Endothelial cell of umbilical vein (primary cell): ENCODE results near the gene UBE2F. TPM values are rescaled to one million over a fixed set of nuclear protein-coding genes. Genes with fewer than 3 reads are reported as not detected.

Source experiments
- BruUV-seq: library from RNA; stranded (reverse); fragments of 400-500 nt; replicated peaks from 2 replicates; lab custom pipeline; 2021; lab: Mats Ljungman, UMichigan
- CTCF ChIA-PET: fragments of 300-600, 350-600 bp; sonication (Branson Sonifier 250); formaldehyde crosslinking; loops from one replicate; lab custom pipeline; 2021; ENCODE audit warnings: antibody characterized with exemption, inconsistent platforms; lab: Charles Lee
- POLR2A ChIA-PET: fragments of 300-600, 350-600 bp; sonication (Branson Sonifier 250); formaldehyde crosslinking; loops from one replicate; lab custom pipeline; 2021; ENCODE audit warnings: antibody characterized with exemption, inconsistent platforms; lab: Charles Lee
- DNase-seq: peaks from one replicate; pipeline ENCODE4 v3.0.0-alpha.2; 2011; ENCODE audit warnings: low read depth, low spot score
- FAIRE-seq: peaks from 2 replicates; lab custom pipeline; 2011; peaks lifted over from hg19 to GRCh38; lab: Jason Lieb, UNC
- H2AFZ ChIP-seq: 2 replicates; pipeline ENCODE4 v1.6.0; 2012; ENCODE audit warnings: low read depth, low read length, control low read depth, inconsistent platforms
- H3K27ac ChIP-seq: 2 replicates; pipeline ENCODE4 v1.5.1; 2011; ENCODE audit warnings: low read depth, mild to moderate bottlenecking, control low read depth, low read length, moderate library complexity; ENCODE audit not compliant: insufficient read depth
- H3K27me3 ChIP-seq, 2 experiments: 2 replicates each; pipeline versions ENCODE4 v1.6.0 to v1.6.1; 2011; ENCODE audit warnings: low read length in 2 of 2, mixed read lengths in 1 of 2; ENCODE audit not compliant: control insufficient read depth in 2 of 2, insufficient read depth in 2 of 2
- H3K36me3 ChIP-seq, 2 experiments: 2 replicates in 1 of 2; 3 replicates in 1 of 2; pipeline ENCODE4 v1.5.1; 2011; ENCODE audit warnings: low read length in 2 of 2, mild to moderate bottlenecking in 1 of 2, moderate library complexity in 1 of 2; ENCODE audit not compliant: control insufficient read depth in 2 of 2, insufficient read depth in 2 of 2; ENCODE audit errors: extremely low read depth in 1 of 2
- H3K4me1 ChIP-seq: 3 replicates; pipeline ENCODE4 v1.5.1; 2011; ENCODE audit warnings: mild to moderate bottlenecking, low read length; ENCODE audit not compliant: control insufficient read depth, insufficient read depth; ENCODE audit errors: extremely low read depth
- H3K4me2 ChIP-seq: 2 replicates; pipeline ENCODE4 v1.6.1; 2011; ENCODE audit warnings: low read length, control low read depth, mixed read lengths; ENCODE audit not compliant: insufficient read depth
- H3K4me3 ChIP-seq, 3 experiments: fragments of 200-600 bp in 1 of 3; sonication (generic), shearing (Covaris generic) in 1 of 3; replicated peaks in 1 of 3; 2 replicates each; pipeline ENCODE4 v1.5.1; 2011 to 2016; ENCODE audit warnings: control low read depth in 3 of 3, low read length in 3 of 3, mild to moderate bottlenecking in 2 of 3, inconsistent platforms in 1 of 3, low read depth in 1 of 3, moderate library complexity in 1 of 3; ENCODE audit not compliant: insufficient read depth in 1 of 3
- H3K79me2 ChIP-seq: 2 replicates; pipeline ENCODE4 v1.6.0; 2012; ENCODE audit warnings: low read length, inconsistent platforms; ENCODE audit not compliant: control insufficient read depth, insufficient read depth
- H3K9ac ChIP-seq: replicated peaks from 2 replicates; pipeline ENCODE3; 2011; ENCODE audit warnings: low read length, control low read depth; ENCODE audit not compliant: insufficient read depth; ENCODE audit errors: extremely low read depth
- H3K9me1 ChIP-seq: replicated peaks from 3 replicates; pipeline ENCODE4 v1.6.0; 2011; ENCODE audit warnings: mild to moderate bottlenecking, low read length; ENCODE audit not compliant: control insufficient read depth, insufficient read depth; ENCODE audit errors: extremely low read depth
- H3K9me3 ChIP-seq: replicated peaks from 2 replicates; pipeline ENCODE4 v1.5.1; 2012; ENCODE audit warnings: low read length, inconsistent platforms; ENCODE audit not compliant: control insufficient read depth, insufficient read depth
- H4K20me1 ChIP-seq: replicated peaks from 2 replicates; pipeline ENCODE3; 2011; ENCODE audit warnings: mild to moderate bottlenecking, low read length; ENCODE audit not compliant: control insufficient read depth, insufficient read depth; ENCODE audit errors: extremely low read depth
- CTCF ChIP-seq, 2 donors: IDR thresholded peaks; 1 replicate in 1 of 2; 2 replicates in 1 of 2; pipeline ENCODE4 v1.5.1; 2011; ENCODE audit warnings: low read length in 2 of 2, mild to moderate bottlenecking in 2 of 2, moderate library complexity in 2 of 2, control low read depth in 1 of 2, inconsistent platforms in 1 of 2, low read depth in 1 of 2; ENCODE audit not compliant: insufficient read depth in 1 of 2; ENCODE audit errors: extremely low read depth in 1 of 2
- EZH2 ChIP-seq: IDR thresholded peaks from 2 replicates; pipeline ENCODE4 v1.6.1; 2012; ENCODE audit warnings: borderline replicate concordance, low read depth, mild to moderate bottlenecking, moderate library complexity, low read length, inconsistent platforms; ENCODE audit not compliant: severe bottlenecking
- FOS ChIP-seq: IDR thresholded peaks from 2 replicates; pipeline ENCODE4 v1.6.1; 2011; ENCODE audit warnings: mild to moderate bottlenecking, low read length, moderate library complexity, borderline replicate concordance; ENCODE audit not compliant: insufficient read depth
- GATA2 ChIP-seq: IDR thresholded peaks from 2 replicates; pipeline ENCODE4 v1.7.0; 2011; ENCODE audit warnings: low read depth, mild to moderate bottlenecking, moderate library complexity, mixed read lengths, low read length; ENCODE audit not compliant: insufficient read length, insufficient read depth
- JUN ChIP-seq: IDR thresholded peaks from 2 replicates; pipeline ENCODE4 v1.6.1; 2011; ENCODE audit warnings: borderline replicate concordance, low read depth; ENCODE audit not compliant: insufficient read length, insufficient read depth
- MAX ChIP-seq: IDR thresholded peaks from 2 replicates; pipeline ENCODE4 v1.6.1; 2011; ENCODE audit not compliant: insufficient read depth, insufficient read length
- MYC ChIP-seq: IDR thresholded peaks from one replicate; pipeline ENCODE4 v1.6.1; 2011; ENCODE audit warnings: mild to moderate bottlenecking, low read depth, low read length
- POLR2A ChIP-seq: IDR thresholded peaks from 2 replicates; pipeline ENCODE4 v1.6.1; 2012; ENCODE audit warnings: low read depth, mild to moderate bottlenecking, control low read depth, low read length
- POLR2AphosphoS5 ChIP-seq: IDR thresholded peaks from 2 replicates; pipeline ENCODE4 v1.6.1; 2012; ENCODE audit warnings: low read depth, mild to moderate bottlenecking, control low read depth, low read length, moderate library complexity; ENCODE audit not compliant: insufficient read depth
- dilution Hi-C: fragments of 300-500 bp; cut with MboI; formaldehyde crosslinking; loops from one replicate; pipeline ENCODE4 v1.15.0; 2019; ENCODE audit warnings: low sequenced_read_pairs; ENCODE audit not compliant: extremely low pct_ligation_motif_present
- intact Hi-C: fragments of 100-400 bp; cut with micrococcal nuclease; formaldehyde crosslinking; loops from one replicate; pipeline ENCODE4 v1.10.0; 2022
- polyA plus RNA-seq, 4 experiments: library from polyadenylated mRNA; depleted of rRNA in 3 of 4; stranded (reverse) in 3 of 4; unstranded in 1 of 4; fragments of >200 nt; gene quantifications; 2 replicates each; pipeline versions ENCODE4 v1.2.1 to v1.2.3, GENCODE V29; 2011 to 2012; ENCODE audit warnings: missing spikeins in 1 of 4
- total RNA-seq: library from RNA; stranded (reverse); gene quantifications from 2 replicates; pipeline ENCODE4 v1.2.3, GENCODE V29; 2021

The UBE2F gene
- total and polyA plus RNA-seq, 2 donors (not counting 3 experiments of a cell fraction or from before 2014, with no cell fraction given): 42.3 to 45.6 TPM

- H3K4me2 ChIP-seq: no peak overlapping the region
- H3K9me1 ChIP-seq: no peaks in the 10 kb centered on the region
- H3K4me3 ChIP-seq: no peak overlapping the region
- no peak overlapping the region for H2AFZ ChIP-seq
- dilution Hi-C loops: no loop called here
- H3K9me3 ChIP-seq: no peaks in the 10 kb centered on the region
- H3K27ac ChIP-seq: no peak overlapping the region
- no TSS peak for BruUV-seq
- H3K36me3 ChIP-seq: peaks cover 0 to 14% of the 10 kb centered on the region in 2 experiments
- no peaks in the 10 kb centered on the region for H3K27me3 ChIP-seq
- intact Hi-C loops: no loop called here
- no peaks in the 10 kb centered on the region for H3K4me1 ChIP-seq
- H3K79me2 ChIP-seq: no peaks in the 10 kb centered on the region
- no peaks in the 10 kb centered on the region for H4K20me1 ChIP-seq
- POLR2A ChIA-PET: no interaction called here
- DNase-seq (no peak), FAIRE-seq (no peak)
- CTCF ChIA-PET: interaction anchor here (0.9 to 1.7 kb wide), 5 partner anchors 9 to 105 kb away, joined by 3 to 7 read pairs (median 4); no protein-coding TSS in a partner anchor
- no peak overlapping the region for H3K9ac ChIP-seq
- TF ChIP-seq CTCF (IDR thresholded peaks at IDR 0.05; ENCODE audit: extremely low read depth in 1 of 2, insufficient read depth in 1 of 2, low read depth in 1 of 2, low read length in 2 of 2) (no peak), EZH2 (no peak), POLR2A (no peak), FOS (no peak), MYC (no peak), POLR2AphosphoS5 (no peak), MAX (no peak), JUN (no peak), GATA2 (no peak)
Measured at GRCh38 chr2:238027591-238028415, 61.0 kb downstream of the UBE2F start.
